WTC11 (cell line): ENCODE results near the gene PRKN. TPM values are rescaled to one million over a fixed set of nuclear protein-coding genes. Genes with fewer than 3 reads are reported as not detected.

Source experiments
- ATAC-seq: fragments of 200-7000 bp; cut with Tn5 transposase; 2 replicates; pipeline ENCODE4 v1.10.0; 2021; ENCODE audit warnings: mild to moderate bottlenecking, moderate library complexity
- CTCF ChIA-PET: fragments of 300-600 bp; sonication (Branson Sonifier 250); formaldehyde crosslinking; loops from one replicate; lab custom pipeline; 2021; ENCODE audit warnings: antibody characterized with exemption; lab: Charles Lee
- POLR2A ChIA-PET: fragments of 350-600 bp; sonication (Branson Sonifier 250); formaldehyde crosslinking; loops from one replicate; lab custom pipeline; 2021; ENCODE audit warnings: antibody characterized with exemption; lab: Charles Lee
- DNase-seq: peaks from one replicate; pipeline ENCODE4 v3.0.0; 2021; ENCODE audit warnings: low spot score
- H3K27ac Mint-ChIP-seq: 2 replicates; pipeline ENCODE4 v1.8.0; 2021; ENCODE audit warnings: mixed read lengths
- H3K27me3 Mint-ChIP-seq: 2 replicates; pipeline ENCODE4 v1.8.0; 2021; ENCODE audit warnings: low read depth, mild to moderate bottlenecking, moderate library complexity, mixed read lengths
- H3K36me3 Mint-ChIP-seq: 2 replicates; pipeline ENCODE4 v1.8.0; 2021; ENCODE audit warnings: mixed read lengths
- H3K4me1 Mint-ChIP-seq: 2 replicates; pipeline ENCODE4 v1.8.0; 2022; ENCODE audit warnings: mixed read lengths
- H3K4me3 Mint-ChIP-seq: 2 replicates; pipeline ENCODE4 v1.8.0; 2021; ENCODE audit warnings: mild to moderate bottlenecking, moderate library complexity, mixed read lengths
- H3K9me3 Mint-ChIP-seq: 2 replicates; pipeline ENCODE4 v1.8.0; 2021; ENCODE audit warnings: mixed read lengths
- ESRRA ChIP-seq: sonication (generic); formaldehyde crosslinking; IDR thresholded peaks from 2 replicates; pipeline ENCODE4 v1.8.1; 2022; ENCODE audit warnings: mild to moderate bottlenecking, missing genetic modification reagents, borderline replicate concordance
- KAT7 ChIP-seq: sonication (generic); formaldehyde crosslinking; IDR thresholded peaks from 2 replicates; pipeline ENCODE4 v1.8.1; 2023; ENCODE audit warnings: missing genetic modification reagents, mild to moderate bottlenecking, borderline replicate concordance
- MXD4 ChIP-seq: fragments of 250-450 bp; sonication (Bioruptor Pico); IDR thresholded peaks from 2 replicates; pipeline ENCODE4 v1.8.0; 2021; ENCODE audit warnings: mild to moderate bottlenecking, moderate library complexity, borderline replicate concordance
- MYBL2 ChIP-seq: sonication (generic); formaldehyde crosslinking; IDR thresholded peaks from 2 replicates; pipeline ENCODE4 v1.8.1; 2023; ENCODE audit warnings: mild to moderate bottlenecking, moderate library complexity, missing genetic modification reagents
- NFATC4 ChIP-seq: fragments of 250-450 bp; sonication (Bioruptor Pico); IDR thresholded peaks from 2 replicates; pipeline ENCODE4 v1.9.0; 2021; ENCODE audit warnings: mild to moderate bottlenecking
- NR3C1 ChIP-seq: sonication (generic); formaldehyde crosslinking; conservative IDR thresholded peaks from 2 replicates; pipeline ENCODE4 v1.8.1; 2023; ENCODE audit warnings: low read depth, mild to moderate bottlenecking, missing genetic modification reagents
- OVOL2 ChIP-seq: fragments of 250-450 bp; sonication (Bioruptor Pico); IDR thresholded peaks from 2 replicates; pipeline ENCODE4 v1.9.0; 2021; ENCODE audit warnings: mild to moderate bottlenecking, borderline replicate concordance
- PRRX2 ChIP-seq: fragments of 250-450 bp; sonication (Bioruptor Pico); IDR thresholded peaks from 2 replicates; pipeline ENCODE4 v1.8.0; 2021; ENCODE audit warnings: mild to moderate bottlenecking
- SMAD4 ChIP-seq: sonication (generic); formaldehyde crosslinking; IDR thresholded peaks from 2 replicates; pipeline ENCODE4 v1.8.0; 2022; ENCODE audit warnings: mild to moderate bottlenecking, missing genetic modification reagents
- ZBTB21 ChIP-seq: sonication (generic); formaldehyde crosslinking; IDR thresholded peaks from 2 replicates; pipeline ENCODE4 v1.8.1; 2023; ENCODE audit warnings: mild to moderate bottlenecking, missing genetic modification reagents, borderline replicate concordance
- total RNA-seq: library from RNA; stranded (reverse); gene quantifications from 3 replicates; pipeline ENCODE4 v1.2.3, GENCODE V29; 2021
- TF ChIP-seq, protein P1 (sequence below): sonication (generic); formaldehyde crosslinking; IDR thresholded peaks from 2 replicates; pipeline ENCODE4 v1.8.0; 2023; ENCODE audit warnings: missing genetic modification reagents
- TF ChIP-seq, protein P2 (sequence below): sonication (generic); formaldehyde crosslinking; IDR thresholded peaks from 2 replicates; pipeline ENCODE4 v1.8.1; 2022; ENCODE audit warnings: mild to moderate bottlenecking, missing genetic modification reagents, moderate library complexity, borderline replicate concordance
- TF ChIP-seq, protein P3 (sequence below): fragments of 250-450 bp; sonication (Bioruptor Pico); IDR thresholded peaks from 2 replicates; pipeline ENCODE4 v1.9.0; 2021; ENCODE audit warnings: mild to moderate bottlenecking
- TF ChIP-seq, protein P4 (sequence below): fragments of 250-450 bp; sonication (Bioruptor Pico); conservative IDR thresholded peaks from 2 replicates; pipeline ENCODE4 v1.9.0; 2021; ENCODE audit warnings: mild to moderate bottlenecking
- TF ChIP-seq, protein P5 (sequence below): sonication (generic); formaldehyde crosslinking; IDR thresholded peaks from 2 replicates; pipeline ENCODE4 v1.8.0; 2023; ENCODE audit warnings: mild to moderate bottlenecking, missing genetic modification reagents
- TF ChIP-seq, protein P6 (sequence below): sonication (generic); formaldehyde crosslinking; conservative IDR thresholded peaks from 2 replicates; pipeline ENCODE4 v1.8.1; 2023; ENCODE audit warnings: mild to moderate bottlenecking, low read depth, missing genetic modification reagents, moderate library complexity

Gene PRKN
- total RNA-seq, 1 experiment from 2014 or later = 0.59 TPM

DNA sequence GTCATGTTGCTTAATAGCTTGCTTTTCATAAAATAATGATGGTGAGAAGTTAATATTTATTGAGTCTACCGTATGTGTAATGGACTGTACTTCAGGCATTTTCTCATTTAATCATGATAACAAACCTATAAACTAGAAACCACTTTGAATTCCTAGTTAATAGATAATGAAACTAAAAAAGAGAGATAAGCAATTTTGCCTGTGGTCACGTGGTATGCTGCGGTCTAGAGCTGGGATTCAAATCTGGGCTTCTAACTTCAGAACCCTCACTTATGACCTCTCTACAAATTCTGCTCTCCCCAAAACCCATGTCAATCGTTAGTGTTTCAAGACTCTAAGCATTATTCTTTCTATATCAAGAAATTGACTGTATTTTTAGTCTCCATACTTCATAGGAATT, 700.7 kb downstream of the PRKN start:
- ChIA-PET CTCF (no interaction called here), POLR2A (no interaction called here)
- no peak for DNase-seq
- Mint-ChIP-seq H3K4me1 (no peaks in the 10 kb centered on the region), H3K27me3 (no peaks in the 10 kb centered on the region), H3K4me3 (no peak overlapping the region), H3K36me3 (no peaks in the 10 kb centered on the region), H3K9me3 (no peaks in the 10 kb centered on the region)
- TF ChIP-seq, protein P1, sequence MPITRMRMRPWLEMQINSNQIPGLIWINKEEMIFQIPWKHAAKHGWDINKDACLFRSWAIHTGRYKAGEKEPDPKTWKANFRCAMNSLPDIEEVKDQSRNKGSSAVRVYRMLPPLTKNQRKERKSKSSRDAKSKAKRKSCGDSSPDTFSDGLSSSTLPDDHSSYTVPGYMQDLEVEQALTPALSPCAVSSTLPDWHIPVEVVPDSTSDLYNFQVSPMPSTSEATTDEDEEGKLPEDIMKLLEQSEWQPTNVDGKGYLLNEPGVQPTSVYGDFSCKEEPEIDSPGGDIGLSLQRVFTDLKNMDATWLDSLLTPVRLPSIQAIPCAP (CRISPR knock-in tag) = no peak
- TF ChIP-seq SMAD4 = no peak
- TF ChIP-seq MXD4 (CRISPR knock-in tag) = no peak
- TF ChIP-seq NR3C1 (CRISPR knock-in tag) = no peak
- no peak for TF ChIP-seq NFATC4 (CRISPR knock-in tag)
- TF ChIP-seq, protein P2, sequence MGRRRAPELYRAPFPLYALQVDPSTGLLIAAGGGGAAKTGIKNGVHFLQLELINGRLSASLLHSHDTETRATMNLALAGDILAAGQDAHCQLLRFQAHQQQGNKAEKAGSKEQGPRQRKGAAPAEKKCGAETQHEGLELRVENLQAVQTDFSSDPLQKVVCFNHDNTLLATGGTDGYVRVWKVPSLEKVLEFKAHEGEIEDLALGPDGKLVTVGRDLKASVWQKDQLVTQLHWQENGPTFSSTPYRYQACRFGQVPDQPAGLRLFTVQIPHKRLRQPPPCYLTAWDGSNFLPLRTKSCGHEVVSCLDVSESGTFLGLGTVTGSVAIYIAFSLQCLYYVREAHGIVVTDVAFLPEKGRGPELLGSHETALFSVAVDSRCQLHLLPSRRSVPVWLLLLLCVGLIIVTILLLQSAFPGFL (CRISPR knock-in tag) = no peak
- TF ChIP-seq, protein P3, sequence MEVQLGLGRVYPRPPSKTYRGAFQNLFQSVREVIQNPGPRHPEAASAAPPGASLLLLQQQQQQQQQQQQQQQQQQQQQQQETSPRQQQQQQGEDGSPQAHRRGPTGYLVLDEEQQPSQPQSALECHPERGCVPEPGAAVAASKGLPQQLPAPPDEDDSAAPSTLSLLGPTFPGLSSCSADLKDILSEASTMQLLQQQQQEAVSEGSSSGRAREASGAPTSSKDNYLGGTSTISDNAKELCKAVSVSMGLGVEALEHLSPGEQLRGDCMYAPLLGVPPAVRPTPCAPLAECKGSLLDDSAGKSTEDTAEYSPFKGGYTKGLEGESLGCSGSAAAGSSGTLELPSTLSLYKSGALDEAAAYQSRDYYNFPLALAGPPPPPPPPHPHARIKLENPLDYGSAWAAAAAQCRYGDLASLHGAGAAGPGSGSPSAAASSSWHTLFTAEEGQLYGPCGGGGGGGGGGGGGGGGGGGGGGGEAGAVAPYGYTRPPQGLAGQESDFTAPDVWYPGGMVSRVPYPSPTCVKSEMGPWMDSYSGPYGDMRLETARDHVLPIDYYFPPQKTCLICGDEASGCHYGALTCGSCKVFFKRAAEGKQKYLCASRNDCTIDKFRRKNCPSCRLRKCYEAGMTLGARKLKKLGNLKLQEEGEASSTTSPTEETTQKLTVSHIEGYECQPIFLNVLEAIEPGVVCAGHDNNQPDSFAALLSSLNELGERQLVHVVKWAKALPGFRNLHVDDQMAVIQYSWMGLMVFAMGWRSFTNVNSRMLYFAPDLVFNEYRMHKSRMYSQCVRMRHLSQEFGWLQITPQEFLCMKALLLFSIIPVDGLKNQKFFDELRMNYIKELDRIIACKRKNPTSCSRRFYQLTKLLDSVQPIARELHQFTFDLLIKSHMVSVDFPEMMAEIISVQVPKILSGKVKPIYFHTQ = no peak
- no peak for TF ChIP-seq MYBL2 (CRISPR knock-in tag)
- no peak for TF ChIP-seq PRRX2
- no peak for TF ChIP-seq ZBTB21 (CRISPR knock-in tag)
- TF ChIP-seq, protein P4, sequence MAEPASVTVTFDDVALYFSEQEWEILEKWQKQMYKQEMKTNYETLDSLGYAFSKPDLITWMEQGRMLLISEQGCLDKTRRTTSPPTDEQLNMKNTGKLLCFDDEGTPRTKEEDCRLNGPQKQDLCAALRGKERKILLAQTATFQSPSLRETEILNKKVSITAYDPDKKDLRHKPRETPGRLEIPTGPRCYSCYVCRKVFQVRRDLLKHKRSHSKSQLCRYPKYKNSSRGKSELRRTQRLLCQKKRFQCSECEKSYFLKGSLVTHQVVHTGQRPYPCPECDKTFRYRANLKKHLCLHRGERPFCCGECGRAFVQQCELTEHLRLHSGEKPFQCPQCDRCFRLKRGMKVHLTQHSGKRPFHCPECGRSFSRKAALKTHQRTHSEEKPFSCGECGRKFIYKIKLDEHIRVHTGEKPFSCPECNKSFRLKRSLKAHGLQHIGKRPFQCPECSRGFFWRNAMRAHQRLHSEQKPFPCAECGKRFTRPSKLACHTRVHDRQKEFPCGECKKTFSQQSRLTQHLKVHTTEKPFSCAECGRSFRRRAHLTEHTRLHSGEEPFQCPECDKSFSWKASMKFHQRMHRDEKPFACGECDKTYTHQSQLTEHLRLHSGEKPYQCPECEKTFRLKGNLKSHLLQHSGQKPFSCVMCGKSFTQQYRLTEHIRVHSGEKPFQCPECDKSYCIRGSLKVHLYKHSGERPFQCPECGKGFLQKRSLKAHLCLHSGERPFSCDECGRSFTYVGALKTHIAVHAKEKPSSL (CRISPR knock-in tag) = no peak
- no peak for TF ChIP-seq ESRRA (CRISPR knock-in tag)
- TF ChIP-seq, protein P5, sequence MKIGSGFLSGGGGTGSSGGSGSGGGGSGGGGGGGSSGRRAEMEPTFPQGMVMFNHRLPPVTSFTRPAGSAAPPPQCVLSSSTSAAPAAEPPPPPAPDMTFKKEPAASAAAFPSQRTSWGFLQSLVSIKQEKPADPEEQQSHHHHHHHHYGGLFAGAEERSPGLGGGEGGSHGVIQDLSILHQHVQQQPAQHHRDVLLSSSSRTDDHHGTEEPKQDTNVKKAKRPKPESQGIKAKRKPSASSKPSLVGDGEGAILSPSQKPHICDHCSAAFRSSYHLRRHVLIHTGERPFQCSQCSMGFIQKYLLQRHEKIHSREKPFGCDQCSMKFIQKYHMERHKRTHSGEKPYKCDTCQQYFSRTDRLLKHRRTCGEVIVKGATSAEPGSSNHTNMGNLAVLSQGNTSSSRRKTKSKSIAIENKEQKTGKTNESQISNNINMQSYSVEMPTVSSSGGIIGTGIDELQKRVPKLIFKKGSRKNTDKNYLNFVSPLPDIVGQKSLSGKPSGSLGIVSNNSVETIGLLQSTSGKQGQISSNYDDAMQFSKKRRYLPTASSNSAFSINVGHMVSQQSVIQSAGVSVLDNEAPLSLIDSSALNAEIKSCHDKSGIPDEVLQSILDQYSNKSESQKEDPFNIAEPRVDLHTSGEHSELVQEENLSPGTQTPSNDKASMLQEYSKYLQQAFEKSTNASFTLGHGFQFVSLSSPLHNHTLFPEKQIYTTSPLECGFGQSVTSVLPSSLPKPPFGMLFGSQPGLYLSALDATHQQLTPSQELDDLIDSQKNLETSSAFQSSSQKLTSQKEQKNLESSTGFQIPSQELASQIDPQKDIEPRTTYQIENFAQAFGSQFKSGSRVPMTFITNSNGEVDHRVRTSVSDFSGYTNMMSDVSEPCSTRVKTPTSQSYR (CRISPR knock-in tag) = no peak
- TF ChIP-seq KAT7 (CRISPR knock-in tag) = no peak
- no peak for TF ChIP-seq OVOL2 (CRISPR knock-in tag)
- TF ChIP-seq, protein P6, sequence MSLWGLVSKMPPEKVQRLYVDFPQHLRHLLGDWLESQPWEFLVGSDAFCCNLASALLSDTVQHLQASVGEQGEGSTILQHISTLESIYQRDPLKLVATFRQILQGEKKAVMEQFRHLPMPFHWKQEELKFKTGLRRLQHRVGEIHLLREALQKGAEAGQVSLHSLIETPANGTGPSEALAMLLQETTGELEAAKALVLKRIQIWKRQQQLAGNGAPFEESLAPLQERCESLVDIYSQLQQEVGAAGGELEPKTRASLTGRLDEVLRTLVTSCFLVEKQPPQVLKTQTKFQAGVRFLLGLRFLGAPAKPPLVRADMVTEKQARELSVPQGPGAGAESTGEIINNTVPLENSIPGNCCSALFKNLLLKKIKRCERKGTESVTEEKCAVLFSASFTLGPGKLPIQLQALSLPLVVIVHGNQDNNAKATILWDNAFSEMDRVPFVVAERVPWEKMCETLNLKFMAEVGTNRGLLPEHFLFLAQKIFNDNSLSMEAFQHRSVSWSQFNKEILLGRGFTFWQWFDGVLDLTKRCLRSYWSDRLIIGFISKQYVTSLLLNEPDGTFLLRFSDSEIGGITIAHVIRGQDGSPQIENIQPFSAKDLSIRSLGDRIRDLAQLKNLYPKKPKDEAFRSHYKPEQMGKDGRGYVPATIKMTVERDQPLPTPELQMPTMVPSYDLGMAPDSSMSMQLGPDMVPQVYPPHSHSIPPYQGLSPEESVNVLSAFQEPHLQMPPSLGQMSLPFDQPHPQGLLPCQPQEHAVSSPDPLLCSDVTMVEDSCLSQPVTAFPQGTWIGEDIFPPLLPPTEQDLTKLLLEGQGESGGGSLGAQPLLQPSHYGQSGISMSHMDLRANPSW (CRISPR knock-in tag) = no peak
- TF ChIP-seq, all 79 proteins: peak for 0
- no peak overlapping the region for H3K27ac Mint-ChIP-seq
- ATAC-seq = no peak
